ENCODE measurements around the gene COL3A1.

Gene COL3A1

GRCh38 chr2:189020179-189020578 is 46.0 kb downstream of the COL3A1 start:
- DNase-seq: no peak

GRCh38 chr2:189022053-189022481 is 47.9 kb downstream of the COL3A1 start:
- DNase-seq: no peak

GRCh38 chr2:189022492-189022891 is 48.3 kb downstream of the COL3A1 start:
- DNase-seq: no peak

- peak; percentile 21 for DNase-seq
Measured at GRCh38 chr2:189024901-189025618, 50.9 kb downstream of the COL3A1 start.

- no peak for DNase-seq
Measured at GRCh38 chr2:189037518-189037917, 63.3 kb downstream of the COL3A1 start.

- DNase-seq: no peak
Measured at GRCh38 chr2:189045836-189046235, 71.7 kb downstream of the COL3A1 start.

- DNase-seq: no peak
Measured at GRCh38 chr2:189046320-189046719, 72.1 kb downstream of the COL3A1 start.

GRCh38 chr2:189047171-189047888 is 73.2 kb downstream of the COL3A1 start:
- no peak for DNase-seq

GRCh38 chr2:189048189-189048588 is 74.0 kb downstream of the COL3A1 start:
- no peak for DNase-seq

- no peak for DNase-seq
Measured at GRCh38 chr2:189049709-189050164, 75.6 kb downstream of the COL3A1 start.

GRCh38 chr2:189050165-189050712 is 76.1 kb downstream of the COL3A1 start:
- DNase-seq: no peak

- DNase-seq: no peak
Measured at GRCh38 chr2:189056200-189057106, 82.3 kb downstream of the COL3A1 start.

GRCh38 chr2:189057316-189057715 is 83.1 kb downstream of the COL3A1 start:
- no peak for DNase-seq

GRCh38 chr2:189060096-189060642 is 86.0 kb downstream of the COL3A1 start:
- no peak for DNase-seq
